HEK293 (cell line): Measurements from ENCODE around the gene INPP5F.
A peak's percentile ranks its signal among the peaks of the same experiment; 100 is the strongest.

Experiments
- CTCF ChIA-PET: fragments of 350-600 bp; formaldehyde crosslinking; extraction: SDS; loops from one replicate; lab custom pipeline; 2021; ENCODE audit warnings: antibody characterized with exemption; lab: Yijun Ruan, JAX
- POLR2A ChIA-PET: fragments of 300-600 bp; formaldehyde crosslinking; extraction: SDS; loops from one replicate; lab custom pipeline; 2020; ENCODE audit warnings: antibody characterized with exemption, inconsistent platforms; lab: Yijun Ruan, JAX
- H3K27ac ChIP-seq: fragments of 200-500 bp; sonication (Bioruptor generic); 2 replicates; pipeline ENCODE4 v1.5.1; 2014; ENCODE audit warnings: low read depth, low read length, control low read depth, inconsistent platforms; ENCODE audit errors: extremely low read depth
- H3K36me3 ChIP-seq, 2 experiments: fragments of 200-500 bp in 1 of 2; sonication (Bioruptor generic) in 1 of 2; 1 replicate in 1 of 2; 2 replicates in 1 of 2; pipeline ENCODE4 v1.5.1; 2014 to 2017; ENCODE audit warnings: inconsistent platforms in 2 of 2, low read length in 2 of 2; ENCODE audit not compliant: control insufficient read depth in 2 of 2, insufficient read depth in 1 of 2
- H3K4me1 ChIP-seq: fragments of 200-500 bp; sonication (Bioruptor generic); 2 replicates; pipeline ENCODE4 v1.5.1; 2014; ENCODE audit warnings: mild to moderate bottlenecking, low read length, inconsistent platforms; ENCODE audit not compliant: control insufficient read depth, insufficient read depth
- H3K4me3 ChIP-seq: 2 replicates; pipeline ENCODE4 v1.5.1; 2011; ENCODE audit warnings: low read depth, mild to moderate bottlenecking, control low read depth, low read length, moderate library complexity
- H3K9me3 ChIP-seq: fragments of 200-500 bp; sonication (Bioruptor generic); 2 replicates; pipeline ENCODE4 v1.5.1; 2014; ENCODE audit warnings: low read depth, low read length, inconsistent platforms; ENCODE audit not compliant: control insufficient read depth, insufficient read depth
- BCL11A ChIP-seq: fragments of 450-650 bp; formaldehyde crosslinking; IDR thresholded peaks from 2 replicates; pipeline ENCODE4 v1.5.1; 2016; ENCODE audit warnings: low read depth, missing biosample characterization, missing genetic modification characterization
- GFI1B ChIP-seq: fragments of 450-650 bp; formaldehyde crosslinking; IDR thresholded peaks from 2 replicates; pipeline ENCODE4 v1.5.1; 2016; ENCODE audit warnings: missing biosample characterization, missing genetic modification characterization
- HOXA7 ChIP-seq: sonication (generic); formaldehyde crosslinking; IDR thresholded peaks from 2 replicates; pipeline ENCODE4 v1.8.1; 2022; ENCODE audit warnings: missing genetic modification reagents, borderline replicate concordance
- KLF8 ChIP-seq: fragments of 450-650 bp; formaldehyde crosslinking; IDR thresholded peaks from 2 replicates; pipeline ENCODE4 v1.5.1; 2016; ENCODE audit warnings: missing biosample characterization, missing genetic modification characterization
- SCRT1 ChIP-seq: fragments of 450-650 bp; formaldehyde crosslinking; IDR thresholded peaks from 2 replicates; pipeline ENCODE4 v1.5.1; 2016; ENCODE audit warnings: missing biosample characterization, missing genetic modification characterization, borderline replicate concordance
- ZBTB20 ChIP-seq: fragments of 450-650 bp; formaldehyde crosslinking; IDR thresholded peaks from 2 replicates; pipeline ENCODE4 v1.5.1; 2016; ENCODE audit warnings: missing biosample characterization, missing genetic modification characterization
- ZBTB6 ChIP-seq: fragments of 450-650 bp; formaldehyde crosslinking; IDR thresholded peaks from 2 replicates; pipeline ENCODE4 v1.5.1; 2017; ENCODE audit warnings: missing biosample characterization, missing genetic modification characterization
- ZFHX2 ChIP-seq: fragments of 450-650 bp; formaldehyde crosslinking; conservative IDR thresholded peaks from 2 replicates; pipeline ENCODE4 v1.5.1; 2016; ENCODE audit warnings: missing biosample characterization, missing genetic modification characterization
- ZIC2 ChIP-seq: fragments of 450-650 bp; formaldehyde crosslinking; IDR thresholded peaks from 2 replicates; pipeline ENCODE4 v1.5.1; 2016; ENCODE audit warnings: missing biosample characterization, missing genetic modification characterization
- ZNF112 ChIP-seq: fragments of 450-650 bp; formaldehyde crosslinking; IDR thresholded peaks from 2 replicates; pipeline ENCODE4 v1.5.0; 2017; ENCODE audit warnings: missing biosample characterization, missing genetic modification characterization
- ZNF211 ChIP-seq: fragments of 450-650 bp; formaldehyde crosslinking; IDR thresholded peaks from 2 replicates; pipeline ENCODE4 v1.5.1; 2016; ENCODE audit warnings: low read depth, missing biosample characterization, missing genetic modification characterization
- ZNF214 ChIP-seq: fragments of 450-650 bp; formaldehyde crosslinking; IDR thresholded peaks from 2 replicates; pipeline ENCODE4 v1.5.1; 2017; ENCODE audit warnings: missing biosample characterization, mild to moderate bottlenecking, missing genetic modification characterization, borderline replicate concordance
- ZNF341 ChIP-seq: fragments of 450-650 bp; formaldehyde crosslinking; IDR thresholded peaks from 2 replicates; pipeline ENCODE4; 2016; ENCODE audit warnings: low read depth, missing biosample characterization, missing genetic modification characterization
- ZNF350 ChIP-seq: fragments of 450-650 bp; formaldehyde crosslinking; IDR thresholded peaks from 2 replicates; pipeline ENCODE4 v1.5.0; 2017; ENCODE audit warnings: missing biosample characterization, mild to moderate bottlenecking, missing genetic modification characterization
- ZNF398 ChIP-seq: fragments of 450-650 bp; formaldehyde crosslinking; IDR thresholded peaks from 2 replicates; pipeline ENCODE4 v1.5.1; 2017; ENCODE audit warnings: missing biosample characterization, missing genetic modification characterization
- ZNF513 ChIP-seq: fragments of 450-650 bp; IDR thresholded peaks from 2 replicates; pipeline ENCODE4 v1.5.1; 2018; ENCODE audit warnings: missing biosample characterization, missing genetic modification characterization
- ZNF555 ChIP-seq: fragments of 450-650 bp; formaldehyde crosslinking; conservative IDR thresholded peaks from 2 replicates; pipeline ENCODE4 v1.5.1; 2017; ENCODE audit warnings: missing biosample characterization, mild to moderate bottlenecking, missing genetic modification characterization, inconsistent platforms
- ZNF629 ChIP-seq: fragments of 450-650 bp; formaldehyde crosslinking; IDR thresholded peaks from 2 replicates; pipeline ENCODE4 v1.5.1; 2017; ENCODE audit warnings: missing biosample characterization, missing genetic modification characterization
- ZNF701 ChIP-seq: fragments of 450-650 bp; formaldehyde crosslinking; IDR thresholded peaks from 2 replicates; pipeline ENCODE4 v1.5.1; 2016; ENCODE audit warnings: missing biosample characterization, missing genetic modification characterization
- ZNF768 ChIP-seq: fragments of 450-650 bp; formaldehyde crosslinking; IDR thresholded peaks from 2 replicates; pipeline ENCODE4 v1.5.1; 2018; ENCODE audit warnings: missing biosample characterization, mild to moderate bottlenecking, missing genetic modification characterization
- ZNF776 ChIP-seq: fragments of 450-650 bp; formaldehyde crosslinking; IDR thresholded peaks from 2 replicates; pipeline ENCODE4 v1.5.0; 2017; ENCODE audit warnings: missing biosample characterization, missing genetic modification characterization, borderline replicate concordance
- ZNF792 ChIP-seq: fragments of 450-650 bp; formaldehyde crosslinking; IDR thresholded peaks from 2 replicates; pipeline ENCODE4 v1.5.1; 2016; ENCODE audit warnings: missing biosample characterization, missing genetic modification characterization
- TF ChIP-seq, protein P1 (sequence below): fragments of 450-650 bp; formaldehyde crosslinking; IDR thresholded peaks from 2 replicates; pipeline ENCODE4 v1.5.1; 2016; ENCODE audit warnings: missing biosample characterization, missing genetic modification characterization
- TF ChIP-seq, protein P2 (sequence below): fragments of 450-650 bp; formaldehyde crosslinking; IDR thresholded peaks from 2 replicates; pipeline ENCODE4 v1.5.1; 2016; ENCODE audit warnings: missing biosample characterization, missing genetic modification characterization

Gene INPP5F

GRCh38 chr10:119775529-119775928 lies 49.7 kb downstream of the INPP5F start (continued):
- no peak for TF ChIP-seq ZNF513
- no peak for TF ChIP-seq ZIC2 (tag by site-specific recombination)
- TF ChIP-seq ZNF211 (tag by site-specific recombination) = no peak
- TF ChIP-seq ZNF629 (tag by site-specific recombination) = no peak

- Histone ChIP-seq H3K36me3 (no peaks in the 10 kb centered on the region), H3K27ac (no peak overlapping the region), H3K4me1 (no peaks in the 10 kb centered on the region), H3K4me3 (no peak overlapping the region), H3K9me3 (no peaks in the 10 kb centered on the region)
- POLR2A ChIA-PET = no interaction called here
- TF ChIP-seq, protein P1, sequence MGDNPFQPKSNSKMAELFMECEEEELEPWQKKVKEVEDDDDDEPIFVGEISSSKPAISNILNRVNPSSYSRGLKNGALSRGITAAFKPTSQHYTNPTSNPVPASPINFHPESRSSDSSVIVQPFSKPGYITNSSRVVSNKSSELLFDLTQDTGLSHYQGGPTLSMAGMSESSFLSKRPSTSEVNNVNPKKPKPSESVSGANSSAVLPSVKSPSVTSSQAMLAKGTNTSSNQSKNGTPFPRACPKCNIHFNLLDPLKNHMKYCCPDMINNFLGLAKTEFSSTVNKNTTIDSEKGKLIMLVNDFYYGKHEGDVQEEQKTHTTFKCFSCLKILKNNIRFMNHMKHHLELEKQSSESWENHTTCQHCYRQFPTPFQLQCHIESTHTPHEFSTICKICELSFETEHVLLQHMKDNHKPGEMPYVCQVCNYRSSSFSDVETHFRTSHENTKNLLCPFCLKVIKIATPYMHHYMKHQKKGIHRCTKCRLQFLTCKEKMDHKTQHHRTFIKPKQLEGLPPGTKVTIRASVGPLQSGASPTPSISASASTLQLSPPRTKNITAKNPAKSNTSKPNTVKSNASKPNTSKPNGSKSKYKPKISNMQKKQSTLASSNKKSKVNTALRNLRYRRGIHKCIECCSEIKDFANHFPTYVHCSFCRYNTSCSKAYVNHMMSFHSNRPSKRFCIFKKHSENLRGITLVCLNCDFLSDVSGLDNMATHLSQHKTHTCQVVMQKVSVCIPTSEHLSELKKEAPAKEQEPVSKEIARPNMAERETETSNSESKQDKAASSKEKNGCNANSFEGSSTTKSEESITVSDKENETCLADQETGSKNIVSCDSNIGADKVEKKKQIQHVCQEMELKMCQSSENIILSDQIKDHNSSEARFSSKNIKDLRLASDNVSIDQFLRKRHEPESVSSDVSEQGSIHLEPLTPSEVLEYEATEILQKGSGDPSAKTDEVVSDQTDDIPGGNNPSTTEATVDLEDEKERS = no peak
- TF ChIP-seq ZNF112 (no peak), KLF8 (tag by site-specific recombination) (0 out of 2 replicates have a peak, but pooled peaks have one; percentile 26), ZFHX2 (no peak), ZNF792 (tag by site-specific recombination) (no peak), ZNF214 (tag by site-specific recombination) (no peak), ZBTB6 (0 out of 2 replicates have a peak, but pooled peaks have one; percentile 46)
- CTCF ChIA-PET = no interaction called here
Measured at GRCh38 chr10:119776536-119776935, 50.7 kb downstream of the INPP5F start.

DNA sequence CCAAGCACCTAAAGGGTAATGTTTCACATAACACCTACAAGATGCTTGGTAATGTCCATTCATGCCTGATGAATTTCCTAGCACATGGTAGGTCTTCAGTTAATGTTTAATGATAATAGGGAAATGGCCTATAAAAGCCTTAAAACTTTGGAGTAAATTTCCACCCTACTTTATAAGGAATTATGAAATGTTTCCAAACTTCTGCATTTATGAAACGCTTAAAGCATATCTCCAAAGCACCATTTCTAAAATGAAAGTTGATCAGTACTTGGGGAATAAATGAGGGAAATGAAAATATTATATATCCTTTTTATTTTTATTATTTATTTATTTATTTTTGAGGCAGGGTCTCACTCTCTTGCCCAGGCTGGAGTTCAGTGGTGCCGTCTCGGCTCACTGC lies 51.8 kb downstream of the INPP5F start:
- CTCF ChIA-PET = no interaction called here
- H3K27ac ChIP-seq = no peak overlapping the region
- no peaks in the 10 kb centered on the region for H3K4me1 ChIP-seq
- H3K36me3 ChIP-seq = no peaks in the 10 kb centered on the region
- POLR2A ChIA-PET = no interaction called here
- no peak overlapping the region for H3K4me3 ChIP-seq
- H3K9me3 ChIP-seq = no peaks in the 10 kb centered on the region
- TF ChIP-seq ZNF768 (tag by site-specific recombination) (no peak), ZNF701 (tag by site-specific recombination) (no peak), ZNF555 (no peak), ZNF350 (no peak), ZNF398 (no peak), HOXA7 (no peak), ZNF341 (tag by site-specific recombination) (no peak), ZBTB20 (no peak), GFI1B (tag by site-specific recombination) (no peak), ZNF776 (tag by site-specific recombination) (no peak), BCL11A (no peak), SCRT1 (tag by site-specific recombination) (no peak)
- TF ChIP-seq, protein P2, sequence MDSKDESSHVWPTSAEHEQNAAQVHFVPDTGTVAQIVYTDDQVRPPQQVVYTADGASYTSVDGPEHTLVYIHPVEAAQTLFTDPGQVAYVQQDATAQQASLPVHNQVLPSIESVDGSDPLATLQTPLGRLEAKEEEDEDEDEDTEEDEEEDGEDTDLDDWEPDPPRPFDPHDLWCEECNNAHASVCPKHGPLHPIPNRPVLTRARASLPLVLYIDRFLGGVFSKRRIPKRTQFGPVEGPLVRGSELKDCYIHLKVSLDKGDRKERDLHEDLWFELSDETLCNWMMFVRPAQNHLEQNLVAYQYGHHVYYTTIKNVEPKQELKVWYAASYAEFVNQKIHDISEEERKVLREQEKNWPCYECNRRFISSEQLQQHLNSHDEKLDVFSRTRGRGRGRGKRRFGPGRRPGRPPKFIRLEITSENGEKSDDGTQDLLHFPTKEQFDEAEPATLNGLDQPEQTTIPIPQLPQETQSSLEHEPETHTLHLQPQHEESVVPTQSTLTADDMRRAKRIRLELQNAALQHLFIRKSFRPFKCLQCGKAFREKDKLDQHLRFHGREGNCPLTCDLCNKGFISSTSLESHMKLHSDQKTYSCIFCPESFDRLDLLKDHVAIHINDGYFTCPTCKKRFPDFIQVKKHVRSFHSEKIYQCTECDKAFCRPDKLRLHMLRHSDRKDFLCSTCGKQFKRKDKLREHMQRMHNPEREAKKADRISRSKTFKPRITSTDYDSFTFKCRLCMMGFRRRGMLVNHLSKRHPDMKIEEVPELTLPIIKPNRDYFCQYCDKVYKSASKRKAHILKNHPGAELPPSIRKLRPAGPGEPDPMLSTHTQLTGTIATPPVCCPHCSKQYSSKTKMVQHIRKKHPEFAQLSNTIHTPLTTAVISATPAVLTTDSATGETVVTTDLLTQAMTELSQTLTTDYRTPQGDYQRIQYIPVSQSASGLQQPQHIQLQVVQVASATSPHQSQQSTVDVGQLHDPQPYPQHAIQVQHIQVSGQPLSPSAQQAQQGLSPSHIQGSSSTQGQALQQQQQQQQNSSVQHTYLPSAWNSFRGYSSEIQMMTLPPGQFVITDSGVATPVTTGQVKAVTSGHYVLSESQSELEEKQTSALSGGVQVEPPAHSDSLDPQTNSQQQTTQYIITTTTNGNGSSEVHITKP (tag by site-specific recombination) = no peak
